ENCODE measurements around the gene GGACT.
"Not testable (repeated sequence)": the region's sequence is repeated elsewhere in the genome, so short reads cannot be mapped to it uniquely, and the experiment has no call there.

The GGACT gene

GRCh38 chr13:100633461-100633860 lies 44.9 kb upstream of the GGACT start:
- no peaks in the 10 kb centered on the region for H3K9me3 ChIP-seq
- DNase-seq = no peak
- H3K36me3 ChIP-seq = peaks cover 13% of the 10 kb centered on the region
- H3K4me1 ChIP-seq = no peaks in the 10 kb centered on the region
- no peaks in the 10 kb centered on the region for H3K27me3 ChIP-seq
- no peak overlapping the region for H3K4me3 ChIP-seq (ENCODE audit: low read depth, low read length)
- TF ChIP-seq CTCF (IDR thresholded peaks at IDR 0.05; ENCODE audit: low read depth, low read length) = no peak

GRCh38 chr13:100630555-100630954 lies 42.0 kb upstream of the GGACT start:
- H3K36me3 ChIP-seq = peaks cover 8% of the 10 kb centered on the region
- no peak overlapping the region for H3K4me3 ChIP-seq (ENCODE audit: low read depth, low read length)
- H3K27me3 ChIP-seq = no peaks in the 10 kb centered on the region
- H3K9me3 ChIP-seq = no peaks in the 10 kb centered on the region
- no peak for TF ChIP-seq CTCF (IDR thresholded peaks at IDR 0.05; ENCODE audit: low read depth, low read length)
- no peaks in the 10 kb centered on the region for H3K4me1 ChIP-seq
- DNase-seq = no peak

DNA sequence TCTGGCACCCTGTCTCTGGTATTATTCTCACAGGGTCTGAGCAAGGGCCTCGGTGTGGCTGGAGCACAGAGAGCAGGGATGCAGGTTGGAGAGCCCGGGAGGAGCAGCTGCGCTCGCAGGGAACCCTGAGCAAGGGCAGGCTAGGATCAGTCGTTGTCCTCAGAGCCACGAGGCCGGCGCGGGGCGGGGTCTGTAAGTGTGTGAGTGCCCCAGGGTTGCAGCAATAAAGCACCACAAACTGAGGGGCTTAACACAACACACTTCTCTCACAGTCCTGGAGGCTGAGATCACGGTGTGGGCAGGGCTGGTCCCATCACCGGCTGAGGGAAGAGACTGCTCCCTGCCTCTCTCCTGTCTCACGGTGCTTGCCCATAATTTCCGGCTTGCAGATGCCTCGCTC lies 38.5 kb upstream of the GGACT start:
- no peaks in the 10 kb centered on the region for H3K27me3 ChIP-seq
- DNase-seq = no peak
- TF ChIP-seq CTCF (IDR thresholded peaks at IDR 0.05; ENCODE audit: low read depth, low read length) = no peak
- no peaks in the 10 kb centered on the region for H3K4me1 ChIP-seq
- no peak overlapping the region for H3K4me3 ChIP-seq (ENCODE audit: low read depth, low read length)
- H3K36me3 ChIP-seq = peaks cover 10% of the 10 kb centered on the region
- H3K9me3 ChIP-seq = no peaks in the 10 kb centered on the region

- peaks cover 11% of the 10 kb centered on the region for H3K36me3 ChIP-seq
- no peaks in the 10 kb centered on the region for H3K27me3 ChIP-seq
- H3K9me3 ChIP-seq = no peaks in the 10 kb centered on the region
- H3K4me3 ChIP-seq (ENCODE audit: low read depth, low read length) = no peak overlapping the region
- no peak for TF ChIP-seq CTCF (IDR thresholded peaks at IDR 0.05; ENCODE audit: low read depth, low read length)
- no peaks in the 10 kb centered on the region for H3K4me1 ChIP-seq
- DNase-seq = no peak
These were observed 36.9 kb upstream of the GGACT start for GRCh38 chr13:100625447-100625846.

DNA sequence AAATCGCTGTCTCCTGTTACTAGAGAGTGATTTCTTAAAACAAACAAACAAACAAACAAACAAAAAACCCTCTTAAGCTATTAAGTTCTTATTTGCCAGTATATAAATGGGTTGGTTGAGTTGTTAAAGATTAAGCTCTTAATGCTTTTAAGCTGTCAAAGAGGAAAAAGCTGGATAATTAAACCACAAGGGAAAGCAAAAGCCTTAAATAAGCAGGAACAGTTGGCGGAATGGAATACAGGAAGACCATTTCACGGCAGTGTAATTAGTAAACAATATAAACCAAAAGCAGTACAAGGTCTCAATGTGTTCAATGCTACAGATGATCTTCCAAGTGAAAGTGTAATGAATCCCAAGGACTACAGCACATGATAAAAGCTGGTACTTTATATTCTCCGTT lies 32.2 kb upstream of the GGACT start:
- Histone ChIP-seq H3K27me3 (no peaks in the 10 kb centered on the region), H3K9me3 (no peaks in the 10 kb centered on the region; the same call in 1 of the 2 replicates), H3K4me3 (ENCODE audit: low read depth, low read length) (no peak overlapping the region), H3K4me1 (no peaks in the 10 kb centered on the region), H3K36me3 (peaks cover 10% of the 10 kb centered on the region)
- TF ChIP-seq CTCF (IDR thresholded peaks at IDR 0.05; ENCODE audit: low read depth, low read length) = no peak
- DNase-seq = no peak

DNA sequence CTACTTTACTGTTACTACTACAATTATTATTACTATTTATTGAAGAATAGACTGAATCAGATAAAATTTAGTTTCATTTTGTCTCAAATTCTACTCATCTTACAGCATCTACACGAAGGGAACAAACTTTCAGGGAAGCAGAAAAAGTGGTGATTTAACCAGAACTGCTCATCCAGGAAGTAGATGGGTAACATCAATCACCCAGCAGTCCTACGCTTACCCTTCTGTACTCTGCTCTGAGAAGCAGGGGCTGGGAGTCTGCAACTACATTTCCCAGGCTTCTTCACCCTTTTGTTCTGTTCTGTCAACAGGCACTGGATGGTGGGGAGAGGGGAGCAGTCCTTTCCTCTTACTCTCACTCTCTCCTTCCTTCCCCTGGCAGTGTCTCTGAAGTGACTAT lies 31.4 kb upstream of the GGACT start:
- Histone ChIP-seq H3K36me3 (peaks cover 6% of the 10 kb centered on the region), H3K9me3 (no peaks in the 10 kb centered on the region; the same call in 1 of the 2 replicates), H3K4me3 (ENCODE audit: low read depth, low read length) (no peak overlapping the region), H3K27me3 (no peaks in the 10 kb centered on the region), H3K4me1 (no peaks in the 10 kb centered on the region)
- no peak for TF ChIP-seq CTCF (IDR thresholded peaks at IDR 0.05; ENCODE audit: low read depth, low read length)
- no peak for DNase-seq

DNA sequence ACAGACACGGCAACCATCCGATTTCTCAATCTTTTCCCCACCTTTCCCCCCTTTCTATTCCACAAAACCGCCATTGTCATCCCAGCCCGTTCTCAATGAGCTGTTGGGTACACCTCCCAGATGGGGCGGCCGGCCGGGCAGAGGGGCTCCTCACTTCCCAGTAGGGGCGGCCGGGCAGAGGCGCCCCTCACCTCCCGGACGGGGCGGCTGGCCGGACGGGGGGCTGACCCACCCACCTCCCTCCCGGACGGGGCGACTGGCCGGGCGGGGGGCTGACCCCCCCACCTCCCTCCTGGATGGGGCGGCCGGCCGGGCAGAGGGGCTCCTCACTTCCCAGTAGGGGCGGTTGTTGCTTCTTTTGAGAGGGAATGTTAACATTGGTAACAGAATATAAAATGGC lies 30.3 kb upstream of the GGACT start:
- not testable (repeated sequence) for H3K27me3 ChIP-seq; H3K9me3 ChIP-seq; H3K4me1 ChIP-seq; H3K4me3 ChIP-seq (ENCODE audit: low read depth, low read length); H3K36me3 ChIP-seq; DNase-seq
